ENCODE measurements around the gene PRRG3.
A peak's percentile ranks its signal among the peaks of the same experiment; 100 is the strongest.

The PRRG3 gene

DNA sequence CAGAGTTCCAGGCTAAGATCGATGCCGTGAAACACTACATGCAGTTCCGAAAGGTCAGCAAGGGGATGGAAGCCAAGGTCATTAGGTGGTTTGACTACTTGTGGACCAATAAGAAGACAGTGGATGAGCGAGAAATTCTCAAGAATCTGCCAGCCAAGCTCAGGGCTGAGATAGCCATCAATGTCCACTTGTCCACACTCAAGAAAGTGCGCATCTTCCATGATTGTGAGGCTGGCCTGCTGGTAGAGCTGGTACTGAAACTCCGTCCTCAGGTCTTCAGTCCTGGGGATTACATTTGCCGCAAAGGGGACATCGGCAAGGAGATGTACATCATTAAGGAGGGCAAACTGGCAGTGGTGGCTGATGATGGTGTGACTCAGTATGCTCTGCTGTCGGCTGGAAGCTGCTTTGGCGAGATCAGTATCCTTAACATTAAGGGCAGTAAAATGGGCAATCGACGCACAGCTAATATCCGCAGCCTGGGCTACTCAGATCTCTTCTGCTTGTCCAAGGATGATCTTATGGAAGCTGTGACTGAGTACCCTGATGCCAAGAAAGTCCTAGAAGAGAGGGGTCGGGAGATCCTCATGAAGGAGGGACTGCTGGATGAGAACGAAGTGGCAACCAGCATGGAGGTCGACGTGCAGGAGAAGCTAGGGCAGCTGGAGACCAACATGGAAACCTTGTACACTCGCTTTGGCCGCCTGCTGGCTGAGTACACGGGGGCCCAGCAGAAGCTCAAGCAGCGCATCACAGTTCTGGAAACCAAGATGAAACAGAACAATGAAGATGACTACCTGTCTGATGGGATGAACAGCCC lies 48.6 kb downstream of the PRRG3 start:
- no peak for DNase-seq (ENCODE audit: low read depth in 3 of 3)

DNA sequence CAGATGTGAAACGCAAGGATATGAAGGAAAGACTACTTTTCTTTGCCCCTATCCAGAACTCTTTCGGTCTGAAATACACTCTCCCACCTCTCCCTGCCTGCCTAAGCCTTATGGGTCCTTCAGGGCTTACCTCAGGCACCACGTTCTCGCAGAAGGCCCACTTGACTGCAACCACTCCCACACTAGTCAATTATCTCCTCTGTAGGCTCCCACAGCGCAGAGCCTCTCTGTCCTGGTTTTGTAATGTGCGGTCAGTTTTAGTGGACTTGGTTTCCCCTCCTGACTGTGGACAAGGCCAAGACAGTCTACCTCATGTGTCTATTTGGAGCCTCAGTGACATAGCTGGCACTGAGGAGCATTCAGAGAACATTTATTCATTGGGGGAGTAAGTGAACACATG lies 50.4 kb downstream of the PRRG3 start:
- no peak for DNase-seq (ENCODE audit: low read depth in 3 of 3)

DNA sequence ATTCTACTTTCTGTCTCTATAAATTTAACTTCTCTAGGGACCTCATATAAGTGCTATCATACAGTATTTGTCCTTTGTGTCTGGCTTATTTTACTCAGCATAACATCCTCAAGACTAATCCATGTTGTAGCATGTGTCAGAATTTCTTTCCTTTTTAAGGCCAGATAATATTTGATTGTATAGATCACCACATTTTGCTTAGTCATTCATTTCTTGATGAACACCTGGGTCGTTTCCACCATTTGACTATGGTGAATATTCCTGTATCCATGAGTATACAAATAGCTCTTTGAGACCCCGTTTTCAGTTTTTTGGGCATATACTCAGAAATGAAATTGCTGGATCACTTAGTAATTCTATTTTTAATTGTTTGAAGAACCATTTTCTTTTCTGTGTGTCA lies 51.2 kb downstream of the PRRG3 start:
- no peak for DNase-seq (ENCODE audit: low read depth in 3 of 3)

DNA sequence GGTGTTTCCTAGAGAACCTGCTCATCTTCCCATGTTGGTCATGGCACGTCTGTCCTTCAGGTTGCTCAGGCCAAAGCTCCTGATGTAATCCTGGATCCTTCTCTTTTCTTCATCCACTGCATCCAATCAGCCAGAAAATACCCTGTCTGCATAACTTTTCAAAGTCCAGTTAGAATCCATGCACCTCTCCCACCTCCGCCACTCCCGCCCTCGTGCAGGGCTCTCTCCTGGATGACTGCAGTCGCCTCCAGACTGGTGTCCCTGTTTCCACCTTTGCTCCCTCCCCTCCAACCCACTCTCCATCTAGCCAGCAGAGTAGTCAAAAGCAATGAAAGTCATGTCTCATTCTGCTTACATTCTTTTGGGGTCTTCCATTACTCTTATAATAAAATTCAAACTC lies 55.3 kb downstream of the PRRG3 start:
- DNase-seq (ENCODE audit: low read depth in 3 of 3), result no peak

DNA sequence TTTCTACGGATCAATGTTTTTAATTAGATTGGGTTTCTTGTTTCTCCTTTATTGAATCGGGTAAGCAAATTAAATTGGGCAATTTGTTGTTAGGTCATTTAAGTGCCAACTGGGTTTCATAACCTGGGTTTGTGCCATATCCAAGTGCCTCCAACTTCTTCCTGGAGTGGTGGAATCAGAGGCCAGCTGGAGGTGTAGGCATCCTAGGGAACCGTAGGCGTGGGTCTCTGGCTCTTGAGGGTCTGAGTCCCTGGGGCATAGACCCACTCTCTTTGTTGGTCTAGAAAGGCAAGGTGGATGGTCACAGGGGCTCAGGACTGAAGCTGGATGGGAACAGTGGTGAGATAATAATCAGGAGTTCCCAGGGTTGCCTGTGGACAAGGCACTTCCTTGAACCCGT lies 57.6 kb downstream of the PRRG3 start:
- DNase-seq (ENCODE audit: low read depth in 3 of 3), result no peak

DNA sequence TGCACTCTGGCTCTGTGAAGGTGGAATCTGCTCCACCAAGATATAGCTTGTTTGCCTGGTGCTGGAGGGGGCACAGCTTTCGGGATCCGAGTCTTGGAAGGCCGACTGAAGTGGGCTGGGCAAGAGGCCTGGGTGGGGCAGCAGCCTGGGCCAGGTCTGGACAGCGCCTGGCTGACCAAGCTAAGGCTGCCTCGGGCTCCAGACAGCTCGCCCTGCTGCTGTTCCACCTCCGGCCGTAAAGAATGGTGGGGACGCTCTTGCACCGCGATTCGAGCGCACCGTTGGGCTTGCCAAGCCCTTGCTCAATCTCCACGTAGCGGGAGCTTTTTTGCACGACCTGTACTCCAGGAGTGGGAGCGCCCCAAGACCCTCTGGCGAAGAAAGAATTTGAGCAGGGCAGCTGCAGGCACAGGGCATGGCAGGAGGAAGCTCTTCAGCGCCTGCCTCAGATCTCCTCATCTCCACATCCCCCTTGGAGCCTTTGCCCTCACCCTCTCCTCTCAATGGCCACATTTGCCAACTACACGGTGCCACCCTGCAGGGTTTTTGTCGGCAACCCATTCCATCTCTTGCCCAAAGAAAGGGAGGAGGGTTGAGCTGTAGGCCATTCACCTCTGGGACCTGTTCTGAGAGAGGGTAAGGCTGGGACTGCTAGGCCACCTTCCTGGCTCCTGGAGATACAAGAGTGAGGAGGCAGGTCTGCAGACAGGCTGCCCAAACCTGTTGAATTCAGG lies 58.2 kb downstream of the PRRG3 start:
- peak in 2 of 3 donors; percentile 1 to 4 for DNase-seq (ENCODE audit: low read depth in 3 of 3)

DNA sequence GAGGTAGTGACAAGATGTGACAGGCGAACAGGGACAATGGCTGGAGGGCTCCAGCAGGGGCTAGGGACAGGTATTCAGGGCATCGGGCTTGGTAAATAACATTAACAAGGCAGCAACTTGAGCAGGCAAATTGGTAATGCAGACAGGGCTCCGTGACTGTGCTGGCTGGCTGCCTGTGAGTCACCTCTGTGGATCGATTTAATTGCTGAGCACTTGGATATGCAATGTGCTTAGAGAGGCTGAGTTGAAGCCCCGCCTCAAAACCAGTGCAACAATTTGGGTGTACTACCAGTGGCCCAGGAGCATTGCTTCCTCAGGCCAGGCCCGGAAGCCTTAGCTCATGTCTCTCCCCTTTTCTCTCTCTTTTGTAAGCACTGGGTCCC lies 58.8 kb downstream of the PRRG3 start:
- no peak for DNase-seq (ENCODE audit: low read depth in 3 of 3)

DNA sequence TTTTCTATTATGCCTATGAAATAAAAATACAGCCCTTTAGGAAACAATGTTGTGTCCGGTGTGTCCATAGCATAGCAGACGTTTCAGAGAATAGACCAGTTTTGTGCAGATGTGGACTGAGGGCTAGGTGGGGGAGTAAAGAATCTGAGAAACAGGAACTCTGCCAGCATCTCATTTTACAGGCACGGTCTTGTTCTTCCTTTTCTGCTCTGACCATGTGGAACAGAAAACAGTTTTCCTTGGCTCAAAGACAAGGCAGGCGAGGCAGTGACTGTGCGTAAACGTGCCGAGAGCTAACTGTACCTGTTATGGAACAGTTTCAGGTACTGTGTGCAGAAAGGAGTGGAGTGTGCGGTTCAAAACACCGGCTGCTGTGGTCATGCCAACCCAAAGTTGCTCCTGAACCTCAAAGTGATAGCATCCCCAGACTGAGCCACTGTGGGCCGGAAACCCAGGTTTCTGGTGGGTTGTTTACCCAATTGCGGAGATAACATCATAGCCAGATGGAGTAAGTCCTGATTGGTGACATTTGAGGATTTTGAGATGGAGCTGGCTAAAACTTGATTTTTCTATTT lies 59.5 kb downstream of the PRRG3 start:
- DNase-seq (ENCODE audit: low read depth in 3 of 3), result no peak
